Prostate gland (tissue), 2 donors: ENCODE results near the gene MICAL3.

Experiments
- POLR2A ChIP-seq: fragments of 450-650 bp; IDR thresholded peaks from one replicate; pipeline ENCODE4 v1.6.1; 2016; ENCODE audit warnings: antibody characterized with exemption, mild to moderate bottlenecking
- POLR2AphosphoS5 ChIP-seq: sonication (generic); formaldehyde crosslinking; IDR thresholded peaks from one replicate; pipeline ENCODE4 v1.6.1; 2017; ENCODE audit warnings: antibody characterized with exemption
- TF ChIP-seq, protein P1 (sequence below), 4 experiments: fragments of 200-600 bp in 2 of 4; fragments of 450-650 bp in 2 of 4; sonication (generic) in 2 of 4; IDR thresholded peaks; 1 replicate in 3 of 4; 2 replicates in 1 of 4; pipeline ENCODE4 v1.5.1; 2016 to 2019; ENCODE audit warnings: antibody characterized with exemption in 4 of 4, mild to moderate bottlenecking in 2 of 4, moderate library complexity in 2 of 4

DNA sequence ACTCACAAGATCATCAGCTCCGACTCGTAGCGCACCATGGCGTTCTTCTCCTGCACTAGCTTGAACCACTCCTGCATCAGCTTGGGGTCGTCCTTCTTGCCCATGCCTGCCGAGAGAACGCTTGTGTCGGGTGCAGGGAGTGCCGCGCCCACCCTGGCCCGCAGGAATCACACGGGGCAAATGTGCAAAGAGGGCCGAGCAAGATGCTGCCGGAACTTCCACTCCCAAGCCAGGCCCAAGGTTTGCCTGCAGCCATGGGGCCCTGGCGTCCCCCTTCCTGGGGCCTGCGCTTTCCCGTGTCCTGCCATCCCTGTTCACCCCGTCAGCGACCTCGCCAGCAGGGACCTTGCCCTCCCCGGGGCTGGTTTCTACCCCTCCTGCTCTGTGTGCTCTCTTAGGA lies 233.2 kb downstream of the MICAL3 start:
- no peak for TF ChIP-seq POLR2AphosphoS5
- TF ChIP-seq, protein P1, sequence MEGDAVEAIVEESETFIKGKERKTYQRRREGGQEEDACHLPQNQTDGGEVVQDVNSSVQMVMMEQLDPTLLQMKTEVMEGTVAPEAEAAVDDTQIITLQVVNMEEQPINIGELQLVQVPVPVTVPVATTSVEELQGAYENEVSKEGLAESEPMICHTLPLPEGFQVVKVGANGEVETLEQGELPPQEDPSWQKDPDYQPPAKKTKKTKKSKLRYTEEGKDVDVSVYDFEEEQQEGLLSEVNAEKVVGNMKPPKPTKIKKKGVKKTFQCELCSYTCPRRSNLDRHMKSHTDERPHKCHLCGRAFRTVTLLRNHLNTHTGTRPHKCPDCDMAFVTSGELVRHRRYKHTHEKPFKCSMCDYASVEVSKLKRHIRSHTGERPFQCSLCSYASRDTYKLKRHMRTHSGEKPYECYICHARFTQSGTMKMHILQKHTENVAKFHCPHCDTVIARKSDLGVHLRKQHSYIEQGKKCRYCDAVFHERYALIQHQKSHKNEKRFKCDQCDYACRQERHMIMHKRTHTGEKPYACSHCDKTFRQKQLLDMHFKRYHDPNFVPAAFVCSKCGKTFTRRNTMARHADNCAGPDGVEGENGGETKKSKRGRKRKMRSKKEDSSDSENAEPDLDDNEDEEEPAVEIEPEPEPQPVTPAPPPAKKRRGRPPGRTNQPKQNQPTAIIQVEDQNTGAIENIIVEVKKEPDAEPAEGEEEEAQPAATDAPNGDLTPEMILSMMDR (IDR thresholded peaks at IDR 0.05), result no peak
- no peak for TF ChIP-seq POLR2A
